COLO829 (cell line): ENCODE results near the gene LINGO4.

Experiments used
- DNase-seq: peaks from one replicate; pipeline ENCODE4 v3.0.0; 2012; ENCODE audit warnings: low spot score

The LINGO4 gene

GRCh38 chr1:151814426-151814825, 9.2 kb upstream of the LINGO4 start:
- DNase-seq: no peak

DNA sequence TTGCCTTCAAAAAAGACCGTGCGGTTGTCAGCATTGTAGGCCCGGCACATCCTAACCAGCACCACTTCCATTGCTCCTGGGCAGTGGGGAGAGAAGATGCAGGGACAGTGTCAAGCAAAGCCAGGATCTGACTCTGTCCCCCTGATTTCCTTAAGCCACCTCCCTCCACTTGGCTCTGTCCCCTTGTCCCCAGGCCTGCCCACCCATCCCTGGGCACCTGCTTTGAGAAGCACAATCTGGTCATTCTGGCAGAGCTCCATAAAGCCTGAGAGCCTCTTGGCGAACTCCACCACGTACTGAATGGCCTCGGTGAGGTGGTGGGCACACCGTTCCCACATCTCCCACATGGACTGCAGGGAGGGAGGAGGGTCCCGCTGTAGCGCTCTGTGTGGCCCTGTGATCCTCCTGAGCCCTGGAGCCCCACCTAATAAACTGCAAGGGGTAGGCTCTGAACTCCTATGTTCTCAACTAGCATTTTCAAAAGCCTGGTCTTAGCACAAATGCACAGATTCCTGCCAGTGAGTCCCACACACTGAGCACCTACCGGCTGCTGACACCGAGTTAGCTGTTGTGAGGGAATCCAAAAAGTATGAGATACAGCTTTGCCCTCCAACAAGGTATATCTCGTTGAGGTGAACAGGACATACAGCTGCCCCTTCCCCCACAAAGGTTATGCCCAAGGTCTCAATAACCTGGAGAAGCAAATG, 8.2 kb upstream of the LINGO4 start:
- no peak for DNase-seq

DNA sequence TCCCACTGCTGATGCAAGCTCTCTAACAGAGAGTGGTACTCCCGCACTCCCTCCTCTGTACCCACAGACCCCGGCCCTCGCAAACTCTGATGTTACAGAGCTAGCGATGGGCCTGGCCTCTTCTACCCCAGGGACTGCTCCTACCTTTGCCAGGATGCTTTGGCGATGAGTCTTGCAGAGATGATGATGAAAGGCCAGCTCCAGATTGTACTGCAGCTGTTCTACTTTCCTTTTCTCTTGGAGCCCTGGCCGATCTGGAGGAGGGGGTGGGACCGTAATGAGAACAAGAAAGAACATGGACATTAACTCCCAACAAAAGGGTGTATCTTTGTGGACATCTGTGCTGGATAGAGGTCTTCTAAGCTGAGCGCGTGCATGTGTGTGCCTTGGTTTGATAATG, 6.0 kb upstream of the LINGO4 start:
- no peak for DNase-seq

GRCh38 chr1:151809985-151810556, 4.9 kb upstream of the LINGO4 start:
- no peak for DNase-seq

DNA sequence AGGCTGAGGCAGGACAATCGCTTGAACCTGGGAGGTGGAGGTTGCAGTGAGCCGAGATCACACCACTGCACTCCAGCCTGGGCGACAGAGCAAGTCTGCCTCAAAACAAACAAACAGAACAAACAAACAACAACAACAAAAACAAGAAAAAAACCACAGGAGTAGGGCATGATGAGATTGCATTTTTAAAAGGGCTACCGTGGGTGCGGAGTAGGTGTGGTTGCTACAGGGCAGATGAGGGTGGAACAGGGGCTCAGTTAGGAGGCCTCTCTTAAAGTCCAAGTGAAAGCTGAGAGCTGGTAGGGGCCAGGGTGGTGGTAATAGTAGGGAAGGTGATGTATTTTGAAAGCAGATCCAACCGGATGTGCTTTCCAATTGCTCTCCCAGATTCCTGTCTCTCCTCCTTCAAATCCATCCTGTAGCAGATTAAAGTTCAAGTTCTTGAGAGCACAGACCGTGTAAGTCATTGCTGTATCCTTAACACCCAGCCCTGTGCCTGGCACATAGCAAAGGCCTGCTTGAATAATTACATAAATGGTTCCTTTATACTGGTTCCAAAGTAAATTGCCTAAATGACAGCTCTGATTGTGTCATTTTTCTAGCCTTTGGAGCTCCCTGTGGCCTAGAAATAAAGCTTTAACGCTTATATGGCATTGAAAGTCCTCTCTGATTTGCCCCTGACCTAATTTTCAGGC, 4.2 kb upstream of the LINGO4 start:
- DNase-seq: no peak

DNA sequence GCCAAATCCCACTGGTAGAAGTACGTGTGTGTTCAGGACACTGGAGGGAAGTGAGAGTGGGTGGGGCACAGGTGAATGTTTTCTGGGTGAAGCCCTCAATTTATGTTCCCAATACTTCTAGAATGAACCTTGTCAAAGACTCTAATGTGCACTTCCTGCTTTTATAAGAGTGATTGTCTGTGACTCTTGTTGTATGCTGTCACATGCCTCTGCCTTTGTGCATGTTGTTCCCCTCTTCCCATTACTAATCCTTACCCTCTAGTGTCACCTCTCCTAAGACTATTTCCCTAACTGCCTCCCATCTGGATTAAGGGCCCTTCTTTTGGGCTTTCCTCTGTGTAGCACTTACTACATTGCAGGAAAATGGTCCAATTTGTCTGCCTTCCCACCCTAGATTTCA, 2.5 kb upstream of the LINGO4 start:
- DNase-seq: no peak

GRCh38 chr1:151807131-151807530, 1.9 kb upstream of the LINGO4 start:
- DNase-seq: no peak

GRCh38 chr1:151806170-151806569, 951 bp upstream of the LINGO4 start:
- DNase-seq: no peak

DNA sequence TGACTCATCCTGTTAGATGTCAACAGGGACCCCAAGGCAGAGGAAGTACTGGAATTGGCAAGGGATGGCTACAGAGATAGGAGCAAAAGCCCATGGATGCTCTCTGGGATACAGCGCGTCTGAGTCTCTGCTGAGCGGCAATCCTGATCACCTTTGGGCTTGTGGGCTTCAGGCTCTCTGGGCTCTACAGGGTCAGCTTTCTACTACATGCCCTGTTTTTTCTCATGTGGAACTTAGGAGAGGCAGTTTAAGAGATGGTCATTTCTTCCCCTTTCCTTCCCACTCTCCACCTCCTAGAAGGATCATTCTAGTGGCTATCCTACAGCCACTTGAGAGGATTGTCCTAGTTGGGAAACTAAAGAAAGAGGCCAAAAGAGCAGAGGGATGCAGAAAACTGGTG, 1.3 kb downstream of the LINGO4 start:
- no peak for DNase-seq

GRCh38 chr1:151803164-151803563, 2.1 kb downstream of the LINGO4 start:
- no peak for DNase-seq

DNA sequence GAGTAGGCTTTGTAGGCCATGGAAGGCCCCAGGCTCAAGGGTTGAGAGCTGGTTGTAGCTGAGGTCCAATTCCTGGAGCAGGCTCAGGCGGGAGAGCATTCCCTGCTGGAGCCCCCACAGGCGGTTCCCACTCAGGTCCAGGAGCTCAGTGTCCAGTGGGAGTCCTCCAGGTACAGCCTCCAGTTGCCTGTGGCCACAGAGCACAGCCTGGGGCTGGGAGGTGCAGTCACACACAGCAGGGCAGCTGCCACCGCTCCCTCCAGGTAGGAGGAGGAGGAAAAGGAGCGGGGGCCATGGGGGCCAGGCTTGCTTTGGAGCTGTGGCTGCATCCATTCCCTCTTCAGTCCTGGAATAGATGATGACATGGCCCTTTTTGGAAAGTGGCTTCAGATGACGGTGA, 2.8 kb downstream of the LINGO4 start:
- no peak for DNase-seq

DNA sequence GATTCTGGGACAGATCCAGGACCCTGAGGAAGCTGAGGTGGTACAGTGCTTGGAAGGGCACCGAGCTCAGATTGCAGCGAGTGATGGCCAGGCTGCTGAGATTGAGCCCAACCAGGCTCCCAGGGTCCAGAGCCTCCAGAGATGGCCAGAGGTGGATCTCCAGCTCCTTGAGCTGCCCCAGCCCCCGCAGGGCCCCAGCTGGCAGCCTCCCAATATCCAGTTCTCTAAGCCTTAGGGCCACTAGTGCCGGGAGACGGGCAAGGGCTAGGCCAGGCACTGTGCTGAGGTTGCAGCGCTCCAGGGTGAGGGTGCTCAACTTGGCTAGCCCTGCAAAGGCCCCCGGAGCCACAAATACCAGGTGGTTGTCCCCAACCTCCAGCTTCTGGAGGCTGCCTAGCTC, 3.4 kb downstream of the LINGO4 start:
- no peak for DNase-seq

GRCh38 chr1:151801310-151801820, 3.9 kb downstream of the LINGO4 start:
- DNase-seq: no peak

DNA sequence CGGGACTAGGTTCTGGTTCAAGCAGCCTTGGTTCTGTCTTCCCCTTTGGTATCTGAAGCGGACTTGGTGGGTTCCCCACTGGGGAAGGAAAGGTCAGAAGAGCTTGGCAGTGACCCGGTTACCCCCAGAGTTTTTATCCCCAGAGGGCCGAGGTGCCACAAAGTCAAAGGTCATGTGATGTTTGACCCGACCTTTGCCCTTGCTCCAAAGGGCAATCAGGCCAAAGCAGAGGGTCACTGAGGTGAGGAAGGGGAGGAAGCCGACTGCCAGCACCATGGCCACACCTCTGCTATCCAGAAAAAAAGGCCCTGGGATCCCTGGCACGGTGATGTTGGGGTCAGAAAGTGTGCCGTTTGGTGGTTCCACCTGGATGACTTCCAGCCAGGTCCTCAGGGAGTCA, 4.4 kb downstream of the LINGO4 start:
- no peak for DNase-seq

DNA sequence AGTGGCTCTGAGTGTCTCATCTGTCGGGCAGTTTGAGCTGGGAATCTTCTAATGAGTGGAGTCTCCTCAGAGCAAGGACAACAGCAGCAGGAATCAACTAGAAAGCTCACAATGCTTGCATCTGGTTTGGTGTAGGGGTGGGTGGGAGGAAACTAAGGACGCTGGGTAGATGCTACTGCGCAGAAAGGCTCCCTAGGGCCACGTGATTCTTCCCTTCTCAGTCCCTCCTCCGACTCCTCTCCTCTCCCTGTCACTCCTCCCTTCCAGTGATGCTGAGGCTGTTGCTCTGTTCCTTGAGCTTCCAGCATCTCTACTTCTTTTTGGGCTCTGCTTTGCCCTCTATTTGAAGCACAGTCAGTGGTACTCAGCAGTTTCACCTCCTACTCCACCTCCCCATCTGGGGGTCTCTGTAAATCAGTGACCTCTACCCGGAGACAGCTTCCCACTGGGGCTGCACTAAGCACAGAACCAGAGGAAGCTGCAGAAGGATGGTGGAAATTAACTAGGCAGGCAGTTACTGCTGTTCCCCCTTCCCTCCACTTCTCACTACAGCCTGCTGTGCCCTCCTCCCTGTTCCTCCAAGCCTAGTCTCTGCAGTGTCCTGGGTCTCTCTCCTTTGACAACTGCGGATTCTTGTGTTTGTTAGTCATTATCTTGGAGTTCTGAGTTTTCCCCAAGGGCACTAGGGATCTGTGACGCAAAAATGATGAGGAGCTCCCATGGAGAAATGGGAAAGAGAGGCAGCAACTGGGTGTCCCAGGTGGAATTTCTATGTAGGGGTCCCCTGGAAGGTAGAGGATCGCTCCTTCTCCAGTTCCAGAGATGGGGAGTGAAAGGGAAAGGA, 5.8 kb downstream of the LINGO4 start:
- DNase-seq: no peak

DNA sequence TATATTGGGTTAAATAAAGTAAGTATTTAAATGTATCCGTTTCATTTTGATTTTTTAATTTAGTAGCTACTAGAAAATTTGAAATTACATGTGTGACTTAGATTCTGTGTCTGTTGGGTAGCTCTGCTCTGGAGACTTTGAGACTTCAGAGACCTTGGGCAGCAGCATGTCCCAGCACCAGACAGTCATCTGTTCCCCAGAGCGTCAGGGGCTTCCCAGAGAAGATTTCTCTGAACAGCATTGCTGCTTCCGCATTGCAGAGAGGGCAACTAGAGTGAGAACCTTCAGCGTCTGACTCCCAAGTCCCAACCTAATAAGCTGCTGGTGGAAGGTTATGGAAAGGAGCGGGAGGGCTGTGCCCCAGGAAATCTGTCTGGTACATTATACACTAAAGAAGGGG, 6.6 kb downstream of the LINGO4 start:
- DNase-seq: no peak

DNA sequence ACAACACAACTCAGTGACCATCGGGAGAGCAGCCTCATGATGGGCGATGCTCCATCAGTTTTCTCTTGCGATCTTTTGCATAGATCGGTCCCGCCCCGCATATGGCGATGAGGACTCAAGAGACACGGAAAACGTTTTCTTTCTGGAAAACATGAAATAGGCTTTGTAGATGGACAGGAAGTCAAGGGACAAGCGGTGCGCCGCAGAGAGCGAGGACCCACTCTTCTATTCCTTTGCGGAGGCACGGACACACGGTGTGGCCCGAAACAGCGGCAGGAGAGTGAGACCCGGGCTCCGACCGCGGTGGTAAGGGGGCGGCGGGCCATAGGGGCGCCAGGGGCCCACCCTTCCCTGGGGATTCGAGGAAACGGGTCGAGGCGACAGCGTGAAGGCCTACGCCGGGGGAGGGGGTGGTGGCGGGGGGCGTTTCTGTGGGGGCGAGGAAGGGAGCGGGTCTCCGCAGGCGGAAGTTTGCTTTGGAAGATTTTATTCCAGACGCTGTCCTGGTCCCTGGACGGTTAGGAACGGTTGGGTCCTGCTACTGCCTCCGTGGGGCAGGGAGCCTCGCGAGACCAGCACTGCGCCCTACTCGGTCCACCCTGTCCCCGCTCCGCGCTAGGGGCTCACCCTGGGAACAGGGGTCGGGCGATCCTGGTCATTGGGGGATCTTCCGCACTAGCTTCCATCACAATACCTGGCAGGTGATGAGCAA, 14.1 kb downstream of the LINGO4 start:
- DNase-seq: no peak

GRCh38 chr1:151790071-151790939, 14.9 kb downstream of the LINGO4 start, which contains the start of gene TDRKH:
Gene TDRKH, minus strand, starts transcription at chr1:151790500. Its CDS starts 7,478 bp downstream, at chr1:151783022.
- DNase-seq: peak; percentile 99

- DNase-seq: no peak
Observed at GRCh38 chr1:151787689-151788088, 17.5 kb downstream of the LINGO4 start.

GRCh38 chr1:151783796-151784195, 21.4 kb downstream of the LINGO4 start:
- DNase-seq: no peak

DNA sequence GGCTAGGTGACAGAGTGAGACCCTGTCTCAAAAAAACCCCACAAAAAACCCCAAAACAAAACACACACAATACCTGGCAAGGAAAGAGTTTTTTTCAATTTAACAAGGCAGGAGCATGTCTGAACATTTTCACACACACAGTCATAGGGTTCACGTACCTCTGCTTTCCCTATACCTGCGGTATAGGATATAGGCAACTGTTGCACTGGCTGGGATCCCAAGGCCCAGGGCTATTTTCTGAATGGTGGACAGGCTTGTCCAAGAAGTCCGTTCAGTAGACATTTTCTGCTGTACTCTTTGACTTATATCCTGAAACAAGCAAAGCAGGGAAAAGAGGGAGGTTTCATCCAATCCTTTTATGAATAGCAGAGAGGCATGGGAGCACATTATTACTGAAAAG, 22.5 kb downstream of the LINGO4 start:
- DNase-seq: no peak
